Stimulated activated CD8-positive, alpha-beta memory T cell treated with anti-CD3 and anti-CD28 coated beads, Interleukin-15, amount 100 ng/mL, for 24 hours (primary cell): ENCODE measurements around the gene SMIM32.

ENCODE experiments used
- DNase-seq: peaks from one replicate; pipeline ENCODE4 v3.0.0-alpha.2; 2020; ENCODE audit warnings: low read depth

SMIM32 gene

GRCh38 chr5:136207631-136208030, 14.7 kb upstream of the SMIM32 start:
- no peak for DNase-seq

GRCh38 chr5:136206361-136206760, 13.4 kb upstream of the SMIM32 start:
- DNase-seq, result no peak

- DNase-seq, result no peak
These were observed 13.0 kb upstream of the SMIM32 start for GRCh38 chr5:136205941-136206340.

- DNase-seq, result no peak
These were observed 12.2 kb upstream of the SMIM32 start for GRCh38 chr5:136205061-136205702.

- no peak for DNase-seq
These were observed 10.5 kb upstream of the SMIM32 start for GRCh38 chr5:136203303-136203922.

GRCh38 chr5:136202469-136203205, 9.7 kb upstream of the SMIM32 start:
- no peak for DNase-seq

- DNase-seq, result no peak
These were observed 8.9 kb upstream of the SMIM32 start for GRCh38 chr5:136201870-136202269.

GRCh38 chr5:136200761-136201160, 7.8 kb upstream of the SMIM32 start:
- no peak for DNase-seq

GRCh38 chr5:136200130-136200529, 7.2 kb upstream of the SMIM32 start:
- no peak for DNase-seq

- DNase-seq, result no peak
These were observed 6.4 kb upstream of the SMIM32 start for GRCh38 chr5:136199408-136199807.

GRCh38 chr5:136198453-136198852, 5.5 kb upstream of the SMIM32 start:
- DNase-seq, result no peak

- no peak for DNase-seq
These were observed 4.6 kb upstream of the SMIM32 start for GRCh38 chr5:136197462-136198142.

GRCh38 chr5:136195971-136196820, 3.2 kb upstream of the SMIM32 start:
- no peak for DNase-seq

- no peak for DNase-seq
These were observed 1.6 kb upstream of the SMIM32 start for GRCh38 chr5:136194576-136194975.

- no peak for DNase-seq
These were observed 467 bp upstream of the SMIM32 start for GRCh38 chr5:136193322-136193935.

- no peak for DNase-seq
These were observed 892 bp downstream of the SMIM32 start for GRCh38 chr5:136192015-136192525.

- no peak for DNase-seq
These were observed 1.5 kb downstream of the SMIM32 start for GRCh38 chr5:136191304-136192014.

- no peak for DNase-seq
These were observed 2.1 kb downstream of the SMIM32 start for GRCh38 chr5:136190904-136191303.

GRCh38 chr5:136190091-136190720, 2.8 kb downstream of the SMIM32 start:
- DNase-seq, result no peak

- no peak for DNase-seq
These were observed 4.1 kb downstream of the SMIM32 start for GRCh38 chr5:136188859-136189258.
